Suprapubic skin (tissue), 4 donors: ENCODE results near the gene GSTA5.

Experiments
- POLR2A ChIP-seq, 2 donors: fragments of 450-650 bp; IDR thresholded peaks; one replicate each; pipeline ENCODE4 v1.6.1; 2017; ENCODE audit warnings: antibody characterized with exemption in 2 of 2, mild to moderate bottlenecking in 2 of 2, moderate library complexity in 2 of 2
- POLR2AphosphoS5 ChIP-seq, 3 donors: sonication (generic); formaldehyde crosslinking; IDR thresholded peaks; one replicate each; pipeline ENCODE4 v1.6.1; 2017; ENCODE audit warnings: antibody characterized with exemption in 3 of 3
- TF ChIP-seq, protein P1 (sequence below), 2 donors: fragments of 200-600 bp in 1 of 2; fragments of 450-650 bp in 1 of 2; sonication (generic) in 1 of 2; IDR thresholded peaks; one replicate each; pipeline ENCODE4 v1.5.1; 2016 to 2019; ENCODE audit warnings: antibody characterized with exemption in 2 of 2, mild to moderate bottlenecking in 1 of 2, moderate library complexity in 1 of 2

DNA sequence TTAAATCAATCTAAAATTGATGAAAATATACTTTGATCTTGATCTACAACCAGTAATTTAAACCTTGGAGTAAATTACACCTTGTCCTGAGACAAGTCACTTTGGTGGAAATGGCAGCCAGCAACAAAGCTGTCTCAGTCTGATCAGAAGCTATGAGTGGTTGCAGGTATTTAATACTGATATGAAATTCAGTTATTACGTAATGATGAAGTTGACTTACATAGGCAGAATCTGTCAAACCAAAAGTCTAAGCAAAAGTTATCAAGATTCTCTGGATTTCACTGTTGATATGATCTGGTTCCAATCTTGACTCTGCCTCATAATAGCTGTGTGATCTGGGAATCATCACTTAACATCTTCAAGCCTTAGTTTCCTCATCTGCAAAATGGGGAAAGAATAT lies 27.6 kb upstream of the GSTA5 start:
- TF ChIP-seq POLR2AphosphoS5 (IDR thresholded peaks at IDR 0.05) (no peak), POLR2A (IDR thresholded peaks at IDR 0.05) (no peak)
- TF ChIP-seq, protein P1, sequence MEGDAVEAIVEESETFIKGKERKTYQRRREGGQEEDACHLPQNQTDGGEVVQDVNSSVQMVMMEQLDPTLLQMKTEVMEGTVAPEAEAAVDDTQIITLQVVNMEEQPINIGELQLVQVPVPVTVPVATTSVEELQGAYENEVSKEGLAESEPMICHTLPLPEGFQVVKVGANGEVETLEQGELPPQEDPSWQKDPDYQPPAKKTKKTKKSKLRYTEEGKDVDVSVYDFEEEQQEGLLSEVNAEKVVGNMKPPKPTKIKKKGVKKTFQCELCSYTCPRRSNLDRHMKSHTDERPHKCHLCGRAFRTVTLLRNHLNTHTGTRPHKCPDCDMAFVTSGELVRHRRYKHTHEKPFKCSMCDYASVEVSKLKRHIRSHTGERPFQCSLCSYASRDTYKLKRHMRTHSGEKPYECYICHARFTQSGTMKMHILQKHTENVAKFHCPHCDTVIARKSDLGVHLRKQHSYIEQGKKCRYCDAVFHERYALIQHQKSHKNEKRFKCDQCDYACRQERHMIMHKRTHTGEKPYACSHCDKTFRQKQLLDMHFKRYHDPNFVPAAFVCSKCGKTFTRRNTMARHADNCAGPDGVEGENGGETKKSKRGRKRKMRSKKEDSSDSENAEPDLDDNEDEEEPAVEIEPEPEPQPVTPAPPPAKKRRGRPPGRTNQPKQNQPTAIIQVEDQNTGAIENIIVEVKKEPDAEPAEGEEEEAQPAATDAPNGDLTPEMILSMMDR (IDR thresholded peaks at IDR 0.05): no peak
